A673 (cell line): Measurements from ENCODE around the gene NGLY1. TPM values are rescaled to one million over a fixed set of nuclear protein-coding genes. Genes with fewer than 3 reads are reported as not detected.

Experiments
- BruUV-seq: library from RNA; stranded (reverse); fragments of 400-500 nt; replicated peaks from 2 replicates; lab custom pipeline; 2021; lab: Mats Ljungman, UMichigan
- CTCF ChIA-PET: fragments of 300-600 bp; sonication (Branson Sonifier 250); formaldehyde crosslinking; loops from one replicate; lab custom pipeline; 2022; ENCODE audit warnings: antibody characterized with exemption; lab: Charles Lee
- POLR2A ChIA-PET: fragments of 300-600 bp; sonication (Branson Sonifier 250); formaldehyde crosslinking; loops from one replicate; lab custom pipeline; 2022; ENCODE audit warnings: antibody characterized with exemption; ENCODE audit not compliant: low non-redundant PET; lab: Charles Lee
- DNase-seq: peaks from one replicate; pipeline ENCODE4 v3.0.0-alpha.2; 2015; ENCODE audit warnings: low spot score
- H3K27ac ChIP-seq: fragments of 200-600 bp; sonication (generic); 2 replicates; pipeline ENCODE4 v1.5.1; 2016; ENCODE audit warnings: mixed run types, low read depth, mild to moderate bottlenecking, mixed read lengths, antibody characterized with exemption, low read length; ENCODE audit not compliant: poor library complexity, severe bottlenecking
- H3K27me3 ChIP-seq: fragments of 200-600 bp; sonication (generic); replicated peaks from 2 replicates; pipeline ENCODE4 v1.6.1; 2017; ENCODE audit warnings: mixed run types, low read depth, mild to moderate bottlenecking, mixed read lengths, antibody characterized with exemption, low read length; ENCODE audit not compliant: insufficient read depth, poor library complexity
- H3K36me3 ChIP-seq: fragments of 200-600 bp; sonication (generic); 2 replicates; pipeline ENCODE4 v1.6.1; 2016; ENCODE audit warnings: mixed run types, mild to moderate bottlenecking, mixed read lengths, antibody characterized with exemption, low read length; ENCODE audit not compliant: insufficient read depth, poor library complexity, severe bottlenecking
- H3K4me1 ChIP-seq: fragments of 200-600 bp; sonication (generic); 2 replicates; pipeline ENCODE4 v1.6.1; 2017; ENCODE audit warnings: mixed run types, mild to moderate bottlenecking, mixed read lengths, antibody characterized with exemption, low read length; ENCODE audit not compliant: insufficient read depth, poor library complexity, severe bottlenecking
- H3K4me3 ChIP-seq: fragments of 200-600 bp; sonication (generic); 2 replicates; pipeline ENCODE4 v1.5.1; 2016; ENCODE audit warnings: low read depth, mixed run types, mild to moderate bottlenecking, mixed read lengths, low read length; ENCODE audit not compliant: poor library complexity, severe bottlenecking
- H3K9me3 ChIP-seq: fragments of 200-600 bp; sonication (generic); 2 replicates; pipeline ENCODE4 v1.6.1; 2016; ENCODE audit warnings: mixed run types, low read depth, mild to moderate bottlenecking, mixed read lengths, antibody characterized with exemption, low read length; ENCODE audit not compliant: poor library complexity, severe bottlenecking
- CTCF ChIP-seq: fragments of 300-800, 200-600 bp; sonication (generic); conservative IDR thresholded peaks from 2 replicates; pipeline ENCODE4 v1.5.1; 2017; ENCODE audit warnings: low read depth, mild to moderate bottlenecking, antibody characterized with exemption, low read length, moderate library complexity, mixed read lengths
- EZH2 ChIP-seq: fragments of 200-600 bp; sonication (generic); IDR thresholded peaks from 2 replicates; pipeline ENCODE4 v1.6.1; 2017; ENCODE audit warnings: borderline replicate concordance, low read depth, mild to moderate bottlenecking, mixed read lengths, antibody characterized with exemption, low read length; ENCODE audit not compliant: poor library complexity, severe bottlenecking
- intact Hi-C: fragments of 100-400 bp; cut with micrococcal nuclease; formaldehyde crosslinking; loops from one replicate; pipeline ENCODE4 v1.10.0; 2022; ENCODE audit not compliant: unreplicated experiment
- total RNA-seq: library from RNA; stranded (reverse); gene quantifications from 2 replicates; pipeline ENCODE4 v1.2.3, GENCODE V29; 2021

NGLY1 gene
- total RNA-seq, 1 experiment from 2014 or later: 30.4 TPM

- ChIA-PET CTCF (no interaction called here), POLR2A (no interaction called here)
- Histone ChIP-seq H3K9me3 (no peaks in the 10 kb centered on the region), H3K4me3 (no peak overlapping the region), H3K27ac (no peak overlapping the region), H3K36me3 (no peaks in the 10 kb centered on the region), H3K27me3 (no peaks in the 10 kb centered on the region), H3K4me1 (no peaks in the 10 kb centered on the region)
- intact Hi-C loops: no loop called here
- no TSS peak for BruUV-seq
- TF ChIP-seq EZH2: no peak
- TF ChIP-seq CTCF: no peak
- no peak for DNase-seq
Measured at GRCh38 chr3:25677121-25677520, 106.1 kb downstream of the NGLY1 start.

GRCh38 chr3:25674670-25675069 is 108.6 kb downstream of the NGLY1 start:
- no peak for TF ChIP-seq CTCF
- TF ChIP-seq EZH2: no peak
- no TSS peak for BruUV-seq
- no peak for DNase-seq
- H3K27me3 ChIP-seq: no peaks in the 10 kb centered on the region
- intact Hi-C loops: no loop called here
- H3K4me1 ChIP-seq: no peaks in the 10 kb centered on the region
- CTCF ChIA-PET: no interaction called here
- H3K9me3 ChIP-seq: no peaks in the 10 kb centered on the region
- H3K27ac ChIP-seq: no peak overlapping the region
- H3K36me3 ChIP-seq: no peaks in the 10 kb centered on the region
- H3K4me3 ChIP-seq: no peak overlapping the region
- POLR2A ChIA-PET: no interaction called here

- Histone ChIP-seq H3K27me3 (no peaks in the 10 kb centered on the region), H3K4me3 (no peak overlapping the region), H3K4me1 (no peaks in the 10 kb centered on the region), H3K36me3 (no peaks in the 10 kb centered on the region), H3K9me3 (no peaks in the 10 kb centered on the region), H3K27ac (no peak overlapping the region)
- DNase-seq: no peak
- ChIA-PET CTCF (no interaction called here), POLR2A (interaction anchor here (0.6 kb wide), 1 partner anchor 1311 kb away, joined by 3 read pairs; no protein-coding TSS in a partner anchor)
- intact Hi-C loops: no loop called here
- no TSS peak for BruUV-seq
- TF ChIP-seq EZH2 (no peak), CTCF (no peak)
Measured at GRCh38 chr3:25673738-25674298, 109.4 kb downstream of the NGLY1 start.

Other genes starting within 250 kb of the NGLY1 start
- gene TOP2B, start 118.5 kb downstream of the NGLY1 start, total RNA-seq: 154 and 177 TPM in 2 replicates
- gene OXSM, start 6.6 kb upstream of the NGLY1 start, total RNA-seq: 7.6 and 8.7 TPM in 2 replicates